HTERT RPE-1 (cell line): Measurements from ENCODE around the gene EXT2.

ENCODE experiments used
- in situ Hi-C: fragments of 300-500 bp; cut with MboI; formaldehyde crosslinking; loops from 4 replicates; pipeline ENCODE4 v1.14.3; 2020; ENCODE audit warnings: low sequenced_read_pairs

EXT2 gene

GRCh38 chr11:44235765-44236201 lies 140.3 kb downstream of the EXT2 start:
- in situ Hi-C loops: no loop called here

- in situ Hi-C loops: no loop called here
Observed at GRCh38 chr11:44236296-44236695, 140.8 kb downstream of the EXT2 start.

GRCh38 chr11:44237156-44237555 lies 141.7 kb downstream of the EXT2 start:
- in situ Hi-C loops: no loop called here

GRCh38 chr11:44241851-44242250 lies 146.4 kb downstream of the EXT2 start:
- in situ Hi-C loops: no loop called here

GRCh38 chr11:44243086-44243485 lies 147.6 kb downstream of the EXT2 start:
- in situ Hi-C loops: no loop called here

- in situ Hi-C loops: no loop called here
Observed at GRCh38 chr11:44243595-44244343, 148.3 kb downstream of the EXT2 start.

- in situ Hi-C loops: no loop called here
Observed at GRCh38 chr11:44244639-44245310, 149.3 kb downstream of the EXT2 start.

- in situ Hi-C loops: no loop called here
Observed at GRCh38 chr11:44246726-44247125, 151.2 kb downstream of the EXT2 start.

- in situ Hi-C loops: no loop called here
Observed at GRCh38 chr11:44247508-44247907, 152.0 kb downstream of the EXT2 start.

- in situ Hi-C loops: no loop called here
Observed at GRCh38 chr11:44248109-44248508, 152.6 kb downstream of the EXT2 start.

- in situ Hi-C loops: no loop called here
Observed at GRCh38 chr11:44250421-44250820, 154.9 kb downstream of the EXT2 start.

- in situ Hi-C loops: no loop called here
Observed at GRCh38 chr11:44252999-44253602, 157.6 kb downstream of the EXT2 start.

- in situ Hi-C loops: no loop called here
Observed at GRCh38 chr11:44255406-44256071, 160.1 kb downstream of the EXT2 start.

- in situ Hi-C loops: no loop called here
Observed at GRCh38 chr11:44256673-44257291, 161.3 kb downstream of the EXT2 start.

- in situ Hi-C loops: no loop called here
Observed at GRCh38 chr11:44257338-44258189, 162.1 kb downstream of the EXT2 start.

- in situ Hi-C loops: no loop called here
Observed at GRCh38 chr11:44258190-44258489, 162.7 kb downstream of the EXT2 start.

- in situ Hi-C loops: no loop called here
Observed at GRCh38 chr11:44258839-44259420, 163.5 kb downstream of the EXT2 start.

- in situ Hi-C loops: no loop called here
Observed at GRCh38 chr11:44260081-44260480, 164.6 kb downstream of the EXT2 start.

GRCh38 chr11:44261800-44262591 lies 166.5 kb downstream of the EXT2 start:
- in situ Hi-C loops: no loop called here
